ENCODE data around the gene TMEM91.

TMEM91 gene

DNA sequence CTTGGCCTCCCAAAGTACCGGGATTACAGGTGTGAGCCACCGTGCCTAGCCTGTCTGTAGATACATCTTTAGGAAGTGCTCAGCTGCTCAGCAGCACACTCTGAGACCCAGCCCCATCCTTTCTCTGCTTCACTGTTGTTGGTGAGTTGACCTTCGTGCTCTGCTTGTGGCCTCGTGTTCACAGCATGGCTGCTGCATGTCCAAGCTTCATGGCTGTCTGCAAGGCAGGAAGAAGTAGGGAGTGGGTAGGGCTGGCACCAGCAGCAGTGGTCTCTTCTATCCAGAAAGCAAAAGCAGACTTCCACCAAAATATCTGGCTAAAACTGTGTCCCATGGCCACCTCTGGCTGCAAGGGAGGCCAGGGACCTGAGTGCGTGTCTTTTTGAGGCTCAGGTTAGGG lies 36.6 kb downstream of the TMEM91 start:
- H3K9ac ChIP-seq (ENCODE audit: low read depth, low read length), result no peak overlapping the region
- no peak overlapping the region for H3K4me3 ChIP-seq (ENCODE audit: low read length)
- WGBS, result 92% methylated on average over 5 of the region's 5 CpGs
- no peak overlapping the region for H3K27ac ChIP-seq (ENCODE audit: low read depth, low read length)
- H3K9me3 ChIP-seq (ENCODE audit: insufficient read depth, low read depth, low read length), result no peaks in the 10 kb centered on the region
- no peaks in the 10 kb centered on the region for H3K4me1 ChIP-seq (ENCODE audit: insufficient read depth, low read length)
- peaks cover 28% of the 10 kb centered on the region for H3K36me3 ChIP-seq (ENCODE audit: insufficient read depth, low read length)
- H3K27me3 ChIP-seq (ENCODE audit: insufficient read depth, low read length), result no peaks in the 10 kb centered on the region

DNA sequence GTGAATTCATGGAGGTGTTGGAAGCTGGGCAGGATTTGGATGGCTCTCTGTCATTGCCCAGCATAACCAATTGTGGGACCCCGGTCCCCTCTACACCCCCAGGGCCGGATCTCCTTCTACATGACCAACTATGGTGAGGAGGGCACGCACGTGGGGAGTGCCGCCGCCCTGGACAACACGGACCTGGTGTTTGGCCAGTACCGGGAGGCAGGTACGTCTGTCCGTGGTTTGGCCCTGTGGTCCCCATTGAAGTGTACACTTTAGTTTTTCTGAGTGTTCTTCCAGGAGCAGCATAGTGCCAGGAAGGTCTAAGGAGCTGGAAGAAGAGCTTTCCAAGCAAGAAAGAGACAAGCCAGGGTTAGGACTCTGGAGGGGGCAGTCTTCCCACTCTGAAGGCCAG lies 37.6 kb downstream of the TMEM91 start:
- H3K4me1 ChIP-seq (ENCODE audit: insufficient read depth, low read length), result no peaks in the 10 kb centered on the region
- 94% methylated on average over 10 of the region's 10 CpGs for WGBS
- H3K36me3 ChIP-seq (ENCODE audit: insufficient read depth, low read length), result peaks cover 32% of the 10 kb centered on the region

DNA sequence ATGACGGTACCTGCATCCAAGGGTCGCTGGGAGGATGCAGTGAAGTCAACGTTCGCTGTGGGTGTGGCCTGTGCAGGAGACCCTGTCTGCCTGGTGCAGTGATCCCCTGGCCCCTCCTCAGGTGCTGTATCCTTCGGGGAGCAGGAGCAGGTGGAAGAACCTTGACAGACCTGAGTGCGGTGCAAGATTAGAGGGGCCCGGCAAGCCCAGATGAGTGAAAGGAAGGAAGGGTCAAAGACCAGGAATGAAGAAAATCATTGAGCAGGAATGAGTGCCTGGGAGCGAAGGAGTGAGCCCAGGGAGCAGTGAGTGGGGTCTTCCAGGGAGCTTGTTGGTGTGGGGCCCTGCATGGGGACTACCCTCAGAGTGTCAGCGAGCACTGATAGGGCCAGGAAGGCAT lies 38.1 kb downstream of the TMEM91 start:
- Histone ChIP-seq H3K4me3 (ENCODE audit: low read length) (no peak overlapping the region), H3K27ac (ENCODE audit: low read depth, low read length) (no peak overlapping the region), H3K9ac (ENCODE audit: low read depth, low read length) (no peak overlapping the region), H3K9me3 (ENCODE audit: insufficient read depth, low read depth, low read length) (no peaks in the 10 kb centered on the region), H3K27me3 (ENCODE audit: insufficient read depth, low read length) (no peaks in the 10 kb centered on the region), H3K4me1 (ENCODE audit: insufficient read depth, low read length) (no peaks in the 10 kb centered on the region), H3K36me3 (ENCODE audit: insufficient read depth, low read length) (peaks cover 36% of the 10 kb centered on the region)
- WGBS, result 94% methylated on average over 9 of the region's 9 CpGs

More for the DNA sequence above, 37.6 kb downstream of the TMEM91 start:
- no peaks in the 10 kb centered on the region for H3K9me3 ChIP-seq (ENCODE audit: insufficient read depth, low read depth, low read length)
- H3K4me3 ChIP-seq (ENCODE audit: low read length), result no peak overlapping the region
- H3K27ac ChIP-seq (ENCODE audit: low read depth, low read length), result no peak overlapping the region
- no peak overlapping the region for H3K9ac ChIP-seq (ENCODE audit: low read depth, low read length)
- no peaks in the 10 kb centered on the region for H3K27me3 ChIP-seq (ENCODE audit: insufficient read depth, low read length)

DNA sequence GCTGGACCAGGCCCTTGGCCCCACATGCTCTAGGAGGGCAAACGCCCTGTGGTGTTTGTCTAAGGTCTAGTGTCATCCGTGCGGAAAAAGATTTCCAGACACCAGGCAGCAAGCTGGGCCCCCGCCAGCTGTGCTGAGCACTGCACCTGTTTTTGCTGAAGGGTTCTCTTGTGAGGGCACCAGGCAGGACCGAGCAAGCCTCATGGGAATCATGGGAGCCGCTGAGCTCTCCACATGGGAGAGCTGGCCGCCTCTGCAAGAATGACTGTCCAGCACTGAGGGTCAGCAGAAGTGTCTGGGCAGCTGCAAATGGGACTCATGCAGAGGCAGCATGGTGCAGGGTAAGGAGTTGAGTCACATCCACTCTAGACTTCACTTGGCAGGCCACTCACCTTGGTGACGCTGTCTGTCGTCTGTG lies 38.8 kb downstream of the TMEM91 start:
- Histone ChIP-seq H3K9ac (ENCODE audit: low read depth, low read length) (no peak overlapping the region), H3K9me3 (ENCODE audit: insufficient read depth, low read depth, low read length) (no peaks in the 10 kb centered on the region), H3K4me3 (ENCODE audit: low read length) (no peak overlapping the region), H3K4me1 (ENCODE audit: insufficient read depth, low read length) (no peaks in the 10 kb centered on the region), H3K36me3 (ENCODE audit: insufficient read depth, low read length) (peaks cover 43% of the 10 kb centered on the region), H3K27ac (ENCODE audit: low read depth, low read length) (no peak overlapping the region), H3K27me3 (ENCODE audit: insufficient read depth, low read length) (no peaks in the 10 kb centered on the region)
- 96% methylated on average over 9 of the region's 9 CpGs for WGBS

DNA sequence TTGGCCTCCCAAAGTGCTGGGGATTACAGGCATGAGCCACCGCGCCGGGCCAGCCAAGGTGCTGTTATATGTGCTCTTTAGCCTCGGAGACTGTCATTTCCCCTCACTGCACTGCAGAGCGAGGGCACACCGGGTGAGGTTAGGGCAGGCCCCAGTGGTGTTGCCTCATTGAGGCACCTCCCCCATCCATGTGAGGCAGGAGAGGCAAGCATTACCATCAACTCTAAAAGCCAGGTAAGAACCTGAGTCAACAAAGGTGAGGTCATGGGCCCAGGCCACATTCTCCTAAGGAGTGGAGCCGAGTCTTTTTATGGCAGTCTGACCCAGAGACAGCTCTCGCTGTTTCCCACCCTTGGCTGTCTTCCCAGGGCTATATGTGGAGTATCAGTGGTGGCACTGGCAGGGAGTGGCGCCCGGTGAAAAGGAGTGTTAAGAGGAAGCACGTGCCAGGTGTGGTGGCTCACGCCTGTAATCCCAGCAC lies 39.9 kb downstream of the TMEM91 start:
- WGBS, result 94% methylated on average over 12 of the region's 12 CpGs
- no peaks in the 10 kb centered on the region for H3K4me1 ChIP-seq (ENCODE audit: insufficient read depth, low read length)
- no peaks in the 10 kb centered on the region for H3K9me3 ChIP-seq (ENCODE audit: insufficient read depth, low read depth, low read length)
- H3K4me3 ChIP-seq (ENCODE audit: low read length), result no peak overlapping the region
- no peaks in the 10 kb centered on the region for H3K27me3 ChIP-seq (ENCODE audit: insufficient read depth, low read length)
- H3K9ac ChIP-seq (ENCODE audit: low read depth, low read length), result no peak overlapping the region
- H3K27ac ChIP-seq (ENCODE audit: low read depth, low read length), result no peak overlapping the region
- H3K36me3 ChIP-seq (ENCODE audit: insufficient read depth, low read length), result peaks cover 41% of the 10 kb centered on the region

DNA sequence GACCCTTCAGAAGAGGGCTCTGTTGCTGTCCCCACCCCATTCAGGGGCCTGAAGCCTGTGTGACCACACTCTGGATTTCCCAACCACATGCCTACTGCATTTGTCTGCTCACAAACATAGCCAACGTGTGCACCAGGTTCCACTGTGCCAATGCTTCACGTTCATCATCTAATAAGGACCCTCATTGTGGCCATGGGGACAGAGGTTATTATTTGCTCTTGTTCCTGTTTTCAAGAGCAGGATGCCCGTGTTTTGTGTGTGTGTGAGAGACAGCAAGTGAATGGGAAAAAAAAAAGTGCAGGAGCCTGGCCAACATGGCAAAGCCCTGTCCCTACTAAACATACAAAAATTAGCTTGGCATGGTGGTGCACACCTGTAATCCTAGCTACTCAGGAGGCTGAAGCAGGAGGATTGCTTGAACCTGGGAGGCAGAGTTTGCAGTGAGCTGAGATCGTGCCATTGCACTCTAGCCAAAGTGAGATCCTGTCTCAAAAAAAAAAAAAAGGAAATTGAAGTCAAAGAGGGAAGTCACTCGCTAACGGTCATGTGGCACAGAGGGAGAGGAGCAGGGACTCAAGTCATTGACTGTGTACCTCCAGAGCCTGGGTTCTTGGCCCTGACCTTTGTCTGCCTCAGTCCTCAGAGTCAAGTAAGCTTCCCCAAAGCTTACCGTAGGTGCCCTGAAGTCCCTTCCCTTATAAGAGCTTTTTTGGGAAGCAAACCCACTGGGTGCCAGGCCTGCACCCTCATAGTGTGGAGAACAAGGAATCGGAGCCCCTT lies 44.0 kb downstream of the TMEM91 start:
- H3K36me3 ChIP-seq (ENCODE audit: insufficient read depth, low read length), result peaks cover 44% of the 10 kb centered on the region
- WGBS, result 91% methylated on average over 8 of the region's 8 CpGs

DNA sequence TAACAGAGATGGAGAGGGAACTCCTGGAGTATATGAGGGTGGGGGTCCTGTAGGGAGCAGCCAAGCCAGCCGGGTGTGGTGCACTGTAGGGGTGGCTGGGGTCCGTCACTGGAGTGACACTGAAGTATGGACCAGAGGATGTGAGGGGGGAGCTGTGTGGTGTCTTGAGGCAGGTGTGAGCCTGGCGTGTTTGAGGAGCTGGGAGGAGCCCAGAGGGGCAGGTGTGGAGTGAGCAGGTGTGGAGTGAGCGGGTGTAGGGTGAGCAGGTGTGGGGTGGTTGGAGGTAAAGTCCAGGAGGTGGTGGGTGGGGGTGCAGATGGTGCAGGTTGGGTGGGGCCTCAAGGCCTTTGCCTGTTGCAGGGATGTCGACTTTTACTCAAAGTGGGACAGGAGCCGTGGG lies 45.0 kb downstream of the TMEM91 start:
- no peak overlapping the region for H3K27ac ChIP-seq (ENCODE audit: low read depth, low read length)
- H3K9me3 ChIP-seq (ENCODE audit: insufficient read depth, low read depth, low read length), result no peaks in the 10 kb centered on the region
- H3K9ac ChIP-seq (ENCODE audit: low read depth, low read length), result no peak overlapping the region
- 89% methylated on average over 6 of the region's 6 CpGs for WGBS
- H3K27me3 ChIP-seq (ENCODE audit: insufficient read depth, low read length), result no peaks in the 10 kb centered on the region
- peaks cover 39% of the 10 kb centered on the region for H3K36me3 ChIP-seq (ENCODE audit: insufficient read depth, low read length)
- no peak overlapping the region for H3K4me3 ChIP-seq (ENCODE audit: low read length)
- H3K4me1 ChIP-seq (ENCODE audit: insufficient read depth, low read length), result no peaks in the 10 kb centered on the region

More for the DNA sequence above, 44.0 kb downstream of the TMEM91 start:
- H3K4me3 ChIP-seq (ENCODE audit: low read length), result no peak overlapping the region
- no peaks in the 10 kb centered on the region for H3K27me3 ChIP-seq (ENCODE audit: insufficient read depth, low read length)
- no peak overlapping the region for H3K9ac ChIP-seq (ENCODE audit: low read depth, low read length)
- H3K9me3 ChIP-seq (ENCODE audit: insufficient read depth, low read depth, low read length), result no peaks in the 10 kb centered on the region
- no peak overlapping the region for H3K27ac ChIP-seq (ENCODE audit: low read depth, low read length)
- H3K4me1 ChIP-seq (ENCODE audit: insufficient read depth, low read length), result no peaks in the 10 kb centered on the region

DNA sequence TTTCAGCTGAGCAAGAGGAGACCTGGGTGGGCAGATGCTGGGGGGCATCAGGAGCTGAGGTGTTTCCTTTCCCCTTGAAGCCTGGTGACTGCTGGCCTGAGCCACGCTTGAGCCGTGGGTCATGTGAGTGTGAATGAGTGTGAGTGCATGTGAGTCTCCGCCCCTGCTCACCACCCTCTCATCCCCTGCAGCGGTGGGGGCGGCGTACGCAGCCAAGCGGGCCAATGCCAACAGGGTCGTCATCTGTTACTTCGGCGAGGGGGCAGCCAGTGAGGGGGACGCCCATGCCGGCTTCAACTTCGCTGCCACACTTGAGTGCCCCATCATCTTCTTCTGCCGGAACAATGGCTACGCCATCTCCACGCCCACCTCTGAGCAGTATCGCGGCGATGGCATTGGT lies 45.6 kb downstream of the TMEM91 start:
- Histone ChIP-seq H3K9me3 (ENCODE audit: insufficient read depth, low read depth, low read length) (no peaks in the 10 kb centered on the region), H3K4me3 (ENCODE audit: low read length) (no peak overlapping the region), H3K27ac (ENCODE audit: low read depth, low read length) (no peak overlapping the region), H3K4me1 (ENCODE audit: insufficient read depth, low read length) (peaks cover 5% of the 10 kb centered on the region; the same call in 1 of the 2 replicates), H3K27me3 (ENCODE audit: insufficient read depth, low read length) (no peaks in the 10 kb centered on the region), H3K36me3 (ENCODE audit: insufficient read depth, low read length) (peaks cover 36% of the 10 kb centered on the region), H3K9ac (ENCODE audit: low read depth, low read length) (no peak overlapping the region)
- WGBS, result 95% methylated on average over 20 of the region's 20 CpGs

DNA sequence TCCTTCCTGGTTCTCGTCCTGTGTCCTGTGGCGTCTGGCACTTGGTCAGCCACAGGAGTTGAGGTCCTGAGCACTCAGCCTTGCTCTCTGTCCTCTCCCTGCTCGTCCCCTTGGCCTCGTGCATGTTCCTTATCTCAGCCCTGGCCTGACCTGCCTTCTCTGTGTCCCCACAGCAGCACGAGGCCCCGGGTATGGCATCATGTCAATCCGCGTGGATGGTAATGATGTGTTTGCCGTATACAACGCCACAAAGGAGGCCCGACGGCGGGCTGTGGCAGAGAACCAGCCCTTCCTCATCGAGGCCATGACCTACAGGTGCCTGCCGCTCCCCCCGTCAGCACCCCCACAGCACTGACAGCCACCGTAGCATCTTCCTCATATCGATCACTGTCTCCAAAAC lies 46.1 kb downstream of the TMEM91 start:
- H3K27ac ChIP-seq (ENCODE audit: low read depth, low read length), result no peak overlapping the region
- peaks cover 5% of the 10 kb centered on the region; the same call in 1 of the 2 replicates for H3K4me1 ChIP-seq (ENCODE audit: insufficient read depth, low read length)
- H3K27me3 ChIP-seq (ENCODE audit: insufficient read depth, low read length), result no peaks in the 10 kb centered on the region
- no peak overlapping the region for H3K9ac ChIP-seq (ENCODE audit: low read depth, low read length)
- WGBS, result 91% methylated on average over 18 of the region's 18 CpGs
- peaks cover 32% of the 10 kb centered on the region for H3K36me3 ChIP-seq (ENCODE audit: insufficient read depth, low read length)
- H3K9me3 ChIP-seq (ENCODE audit: insufficient read depth, low read depth, low read length), result no peaks in the 10 kb centered on the region
- no peak overlapping the region for H3K4me3 ChIP-seq (ENCODE audit: low read length)

DNA sequence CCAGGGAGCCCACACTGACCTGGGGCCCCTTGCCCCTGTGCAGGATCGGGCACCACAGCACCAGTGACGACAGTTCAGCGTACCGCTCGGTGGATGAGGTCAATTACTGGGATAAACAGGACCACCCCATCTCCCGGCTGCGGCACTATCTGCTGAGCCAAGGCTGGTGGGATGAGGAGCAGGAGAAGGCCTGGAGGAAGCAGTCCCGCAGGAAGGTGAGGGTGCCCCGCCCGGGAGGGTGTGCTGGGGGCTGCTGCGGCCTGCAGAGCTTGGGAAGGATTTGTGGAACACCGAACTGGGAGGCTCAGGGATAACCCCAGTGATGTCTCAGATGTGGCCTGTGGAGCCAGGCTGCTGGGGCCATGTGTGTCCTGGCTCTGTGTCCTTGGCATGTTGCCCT lies 46.6 kb downstream of the TMEM91 start:
- no peaks in the 10 kb centered on the region for H3K27me3 ChIP-seq (ENCODE audit: insufficient read depth, low read length)
- no peak overlapping the region for H3K9ac ChIP-seq (ENCODE audit: low read depth, low read length)
- H3K27ac ChIP-seq (ENCODE audit: low read depth, low read length), result no peak overlapping the region
- H3K4me1 ChIP-seq (ENCODE audit: insufficient read depth, low read length), result peaks cover 5% of the 10 kb centered on the region; the same call in 1 of the 2 replicates
- WGBS, result 94% methylated on average over 12 of the region's 12 CpGs
- H3K9me3 ChIP-seq (ENCODE audit: insufficient read depth, low read depth, low read length), result no peaks in the 10 kb centered on the region
- H3K36me3 ChIP-seq (ENCODE audit: insufficient read depth, low read length), result peaks cover 32% of the 10 kb centered on the region
- H3K4me3 ChIP-seq (ENCODE audit: low read length), result no peak overlapping the region

DNA sequence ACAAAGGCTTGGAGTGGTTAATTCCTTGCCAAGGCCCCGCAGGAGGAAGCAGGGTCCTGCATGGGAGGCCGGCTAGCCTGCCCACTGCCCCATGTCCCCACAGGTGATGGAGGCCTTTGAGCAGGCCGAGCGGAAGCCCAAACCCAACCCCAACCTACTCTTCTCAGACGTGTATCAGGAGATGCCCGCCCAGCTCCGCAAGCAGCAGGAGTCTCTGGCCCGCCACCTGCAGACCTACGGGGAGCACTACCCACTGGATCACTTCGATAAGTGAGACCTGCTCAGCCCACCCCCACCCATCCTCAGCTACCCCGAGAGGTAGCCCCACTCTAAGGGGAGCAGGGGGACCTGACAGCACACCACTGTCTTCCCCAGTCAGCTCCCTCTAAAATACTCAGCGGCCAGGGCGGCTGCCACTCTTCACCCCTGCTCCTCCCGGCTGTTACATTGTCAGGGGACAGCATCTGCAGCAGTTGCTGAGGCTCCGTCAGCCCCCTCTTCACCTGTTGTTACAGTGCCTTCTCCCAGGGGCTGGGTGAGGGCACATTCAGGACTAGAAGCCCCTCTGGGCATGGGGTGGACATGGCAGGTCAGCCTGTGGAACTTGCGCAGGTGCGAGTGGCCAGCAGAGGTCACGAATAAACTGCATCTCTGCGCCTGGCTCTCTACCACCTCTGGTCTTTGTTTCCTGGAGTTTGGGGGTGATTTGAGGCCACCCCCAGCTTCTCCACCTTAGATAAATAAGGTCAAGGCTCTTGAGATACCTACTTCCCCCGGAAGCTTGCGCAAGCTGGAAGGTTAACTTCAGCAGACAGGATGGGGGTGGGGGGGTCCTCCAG lies 48.2 kb downstream of the TMEM91 start:
- H3K27me3 ChIP-seq (ENCODE audit: insufficient read depth, low read length), result no peaks in the 10 kb centered on the region
- no peak overlapping the region for H3K4me3 ChIP-seq (ENCODE audit: low read length)
- WGBS, result 90% methylated on average over 21 of the region's 21 CpGs
- peaks cover 24% of the 10 kb centered on the region for H3K36me3 ChIP-seq (ENCODE audit: insufficient read depth, low read length)
- no peak overlapping the region for H3K27ac ChIP-seq (ENCODE audit: low read depth, low read length)
- no peak overlapping the region for H3K9ac ChIP-seq (ENCODE audit: low read depth, low read length)
- H3K9me3 ChIP-seq (ENCODE audit: insufficient read depth, low read depth, low read length), result no peaks in the 10 kb centered on the region
- H3K4me1 ChIP-seq (ENCODE audit: insufficient read depth, low read length), result peaks cover 11% of the 10 kb centered on the region
